ENCODE measurements around the gene MYO7B. TPM values are rescaled to one million over a fixed set of nuclear protein-coding genes. Genes with fewer than 3 reads are reported as not detected.
"Not testable (repeated sequence)": the region's sequence is repeated elsewhere in the genome, so short reads cannot be mapped to it uniquely, and the experiment has no call there.

MYO7B gene
- total RNA-seq, 2 experiments from 2014 or later, result 3.3 TPM; not detected in 1

DNA sequence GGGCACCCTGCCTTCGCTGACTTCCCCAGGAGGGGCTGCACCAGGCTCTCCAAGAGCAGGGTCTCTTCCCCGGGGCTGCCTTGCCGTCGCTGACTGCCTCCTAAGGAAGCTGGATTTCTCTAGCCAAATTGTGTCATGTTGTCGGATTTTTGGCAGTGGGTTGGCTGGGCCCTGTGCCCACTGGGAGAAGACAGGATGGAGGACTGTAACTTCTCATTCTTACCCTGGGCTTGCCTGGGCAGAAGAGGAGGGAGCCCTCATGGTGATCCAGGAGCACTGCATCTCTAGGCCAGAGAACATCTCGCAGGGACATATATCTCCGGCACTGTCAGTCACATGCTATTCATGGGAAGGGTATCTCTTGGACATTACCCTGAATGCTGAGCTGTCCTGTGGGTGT lies 6.3 kb downstream of the MYO7B start:
- H3K4me1 ChIP-seq (ENCODE audit: insufficient read depth, low read length, poor library complexity, severe bottlenecking), result no peaks in the 10 kb centered on the region
- no peaks in the 10 kb centered on the region for H3K9me2 ChIP-seq (ENCODE audit: insufficient read depth, low read length)
- TF ChIP-seq, protein P1, sequence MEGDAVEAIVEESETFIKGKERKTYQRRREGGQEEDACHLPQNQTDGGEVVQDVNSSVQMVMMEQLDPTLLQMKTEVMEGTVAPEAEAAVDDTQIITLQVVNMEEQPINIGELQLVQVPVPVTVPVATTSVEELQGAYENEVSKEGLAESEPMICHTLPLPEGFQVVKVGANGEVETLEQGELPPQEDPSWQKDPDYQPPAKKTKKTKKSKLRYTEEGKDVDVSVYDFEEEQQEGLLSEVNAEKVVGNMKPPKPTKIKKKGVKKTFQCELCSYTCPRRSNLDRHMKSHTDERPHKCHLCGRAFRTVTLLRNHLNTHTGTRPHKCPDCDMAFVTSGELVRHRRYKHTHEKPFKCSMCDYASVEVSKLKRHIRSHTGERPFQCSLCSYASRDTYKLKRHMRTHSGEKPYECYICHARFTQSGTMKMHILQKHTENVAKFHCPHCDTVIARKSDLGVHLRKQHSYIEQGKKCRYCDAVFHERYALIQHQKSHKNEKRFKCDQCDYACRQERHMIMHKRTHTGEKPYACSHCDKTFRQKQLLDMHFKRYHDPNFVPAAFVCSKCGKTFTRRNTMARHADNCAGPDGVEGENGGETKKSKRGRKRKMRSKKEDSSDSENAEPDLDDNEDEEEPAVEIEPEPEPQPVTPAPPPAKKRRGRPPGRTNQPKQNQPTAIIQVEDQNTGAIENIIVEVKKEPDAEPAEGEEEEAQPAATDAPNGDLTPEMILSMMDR (conservative IDR thresholded peaks at IDR 0.05; ENCODE audit: low read length), result no peak
- no peak for TF ChIP-seq EZH2phosphoT487 (IDR thresholded peaks at IDR 0.05; ENCODE audit: borderline replicate concordance, low read depth, low read length)
- H3K27ac ChIP-seq (ENCODE audit: low read depth, low read length, poor library complexity, severe bottlenecking), result no peak overlapping the region
- no peak overlapping the region for H2AFZ ChIP-seq (ENCODE audit: low read length)
- no peaks in the 10 kb centered on the region for H3K36me3 ChIP-seq (ENCODE audit: insufficient read depth, low read length)
- no peaks in the 10 kb centered on the region for H3K79me2 ChIP-seq (ENCODE audit: insufficient read depth, low read depth, low read length)
- no peak overlapping the region for H3K4me3 ChIP-seq (ENCODE audit: low read depth, low read length, poor library complexity, severe bottlenecking)
- no TSS peak for BruUV-seq (replicated peaks)
- H4K20me1 ChIP-seq (ENCODE audit: insufficient read depth, low read length), result no peaks in the 10 kb centered on the region
- POLR2A ChIA-PET, result interaction anchor here (0.6 to 0.7 kb wide), 2 partner anchors 29 to 208 kb away, joined by 3 read pairs; no protein-coding TSS in a partner anchor
- no peak for DNase-seq (ENCODE audit: low spot score)
- intact Hi-C loops (cut with micrococcal nuclease; ENCODE audit: unreplicated experiment), result no loop called here
- H3K9me3 ChIP-seq (ENCODE audit: low read length), result no peaks in the 10 kb centered on the region
- no peak overlapping the region for H3K4me2 ChIP-seq (ENCODE audit: low read length)
- CTCF ChIA-PET (ENCODE audit: unreplicated experiment), result no interaction called here

DNA sequence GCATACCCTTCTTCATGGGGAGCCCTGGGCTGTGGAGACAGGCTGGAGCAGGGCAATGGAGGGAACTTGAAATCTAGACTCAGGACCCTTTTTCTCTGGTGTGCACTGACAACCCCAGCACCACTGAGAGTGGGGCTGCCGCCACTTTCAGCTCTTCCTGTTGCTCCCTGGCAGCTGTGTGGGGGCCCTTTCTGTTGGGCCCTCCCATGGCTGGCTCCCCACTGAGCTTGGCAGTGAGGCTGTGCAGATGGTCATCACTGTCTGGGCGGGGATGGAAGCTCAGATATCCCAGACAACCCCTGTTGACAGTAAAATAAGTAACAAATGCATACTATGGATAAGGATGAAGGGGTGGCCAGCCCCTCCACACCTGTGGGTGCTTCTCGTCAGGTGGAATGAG lies 6.7 kb downstream of the MYO7B start:
- H3K4me1 ChIP-seq (ENCODE audit: insufficient read depth, low read length, poor library complexity, severe bottlenecking), result no peaks in the 10 kb centered on the region
- H3K9me3 ChIP-seq (ENCODE audit: low read length), result no peaks in the 10 kb centered on the region
- ChIA-PET POLR2A (interaction anchor here (0.6 kb wide), 1 partner anchor 208 kb away, joined by 3 read pairs; no protein-coding TSS in a partner anchor), CTCF (ENCODE audit: unreplicated experiment) (no interaction called here)
- H3K36me3 ChIP-seq (ENCODE audit: insufficient read depth, low read length), result no peaks in the 10 kb centered on the region
- H3K4me2 ChIP-seq (ENCODE audit: low read length), result no peak overlapping the region
- BruUV-seq (replicated peaks), result no TSS peak
- TF ChIP-seq EZH2phosphoT487 (IDR thresholded peaks at IDR 0.05; ENCODE audit: borderline replicate concordance, low read depth, low read length), result no peak
- TF ChIP-seq, protein P1 (conservative IDR thresholded peaks at IDR 0.05; ENCODE audit: low read length), result no peak
- no peak overlapping the region for H3K27ac ChIP-seq (ENCODE audit: low read depth, low read length, poor library complexity, severe bottlenecking)
- no peak overlapping the region for H2AFZ ChIP-seq (ENCODE audit: low read length)
- intact Hi-C loops (cut with micrococcal nuclease; ENCODE audit: unreplicated experiment), result no loop called here
- H3K4me3 ChIP-seq (ENCODE audit: low read depth, low read length, poor library complexity, severe bottlenecking), result no peak overlapping the region
- no peaks in the 10 kb centered on the region for H3K79me2 ChIP-seq (ENCODE audit: insufficient read depth, low read depth, low read length)
- no peaks in the 10 kb centered on the region for H3K9me2 ChIP-seq (ENCODE audit: insufficient read depth, low read length)
- no peaks in the 10 kb centered on the region for H4K20me1 ChIP-seq (ENCODE audit: insufficient read depth, low read length)
- DNase-seq (ENCODE audit: low spot score), result no peak

DNA sequence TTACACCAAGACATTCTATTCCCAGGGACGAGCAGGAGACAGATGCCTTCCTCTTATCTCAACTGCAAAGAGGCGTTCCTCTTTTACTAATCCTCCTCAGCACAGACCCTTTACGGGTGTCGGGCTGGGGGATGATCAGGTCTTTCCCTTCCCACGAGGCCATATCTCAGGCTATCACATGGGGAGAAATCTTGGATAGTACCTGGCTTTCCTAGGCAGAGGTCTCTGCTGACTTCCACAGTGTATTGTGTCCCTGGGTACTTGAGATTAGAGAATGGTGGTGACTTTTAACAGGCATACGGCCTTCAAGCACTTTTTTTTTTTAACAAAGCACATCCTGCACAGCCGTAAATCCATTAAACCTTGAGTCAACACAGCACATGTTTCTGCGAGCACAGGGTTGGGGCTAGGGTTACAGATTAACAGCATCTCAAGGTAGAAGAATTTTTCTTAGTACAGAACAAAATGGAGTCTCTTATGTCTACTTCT lies 7.6 kb downstream of the MYO7B start:
- H3K4me1 ChIP-seq (ENCODE audit: insufficient read depth, low read length, poor library complexity, severe bottlenecking); H4K20me1 ChIP-seq (ENCODE audit: insufficient read depth, low read length); H3K79me2 ChIP-seq (ENCODE audit: insufficient read depth, low read depth, low read length); H2AFZ ChIP-seq (ENCODE audit: low read length); H3K9me3 ChIP-seq (ENCODE audit: low read length); BruUV-seq (replicated peaks); H3K36me3 ChIP-seq (ENCODE audit: insufficient read depth, low read length); H3K4me2 ChIP-seq (ENCODE audit: low read length); intact Hi-C loops (cut with micrococcal nuclease; ENCODE audit: unreplicated experiment); CTCF ChIA-PET (ENCODE audit: unreplicated experiment); POLR2A ChIA-PET; H3K4me3 ChIP-seq (ENCODE audit: low read depth, low read length, poor library complexity, severe bottlenecking); H3K9me2 ChIP-seq (ENCODE audit: insufficient read depth, low read length); DNase-seq (ENCODE audit: low spot score); H3K27ac ChIP-seq (ENCODE audit: low read depth, low read length, poor library complexity, severe bottlenecking): not testable (repeated sequence)
